Muscle layer of colon (tissue), 2 donors: ENCODE data around the gene AFTPH.

ENCODE experiments used
- H3K27ac ChIP-seq: one replicate; pipeline ENCODE4 v1.7.0; 2013; ENCODE audit warnings: low read depth, mild to moderate bottlenecking, low read length, moderate library complexity
- H3K27me3 ChIP-seq, 2 donors: one replicate each; pipeline ENCODE4 v1.7.0; 2013; ENCODE audit warnings: low read length in 2 of 2, mild to moderate bottlenecking in 2 of 2; ENCODE audit not compliant: insufficient read depth in 2 of 2, control insufficient read depth in 1 of 2
- H3K36me3 ChIP-seq: one replicate; pipeline ENCODE4 v1.7.0; 2013; ENCODE audit warnings: mild to moderate bottlenecking, low read length; ENCODE audit not compliant: insufficient read depth
- H3K4me1 ChIP-seq: one replicate; pipeline ENCODE4 v1.7.0; 2013; ENCODE audit warnings: mild to moderate bottlenecking, low read length; ENCODE audit not compliant: insufficient read depth
- H3K4me3 ChIP-seq, 2 donors: one replicate each; pipeline ENCODE4 v1.7.0; 2013; ENCODE audit warnings: low read length in 2 of 2, low read depth in 1 of 2, mild to moderate bottlenecking in 1 of 2, moderate library complexity in 1 of 2
- H3K9ac ChIP-seq: one replicate; pipeline ENCODE4 v1.7.0; 2013; ENCODE audit warnings: low read length
- H3K9me3 ChIP-seq: one replicate; pipeline ENCODE4 v1.7.0; 2013; ENCODE audit warnings: mild to moderate bottlenecking, low read length
- donor health status: abdominal sarcoma.
- donor health status: Adenocarcinoma of cecum.

Gene AFTPH

DNA sequence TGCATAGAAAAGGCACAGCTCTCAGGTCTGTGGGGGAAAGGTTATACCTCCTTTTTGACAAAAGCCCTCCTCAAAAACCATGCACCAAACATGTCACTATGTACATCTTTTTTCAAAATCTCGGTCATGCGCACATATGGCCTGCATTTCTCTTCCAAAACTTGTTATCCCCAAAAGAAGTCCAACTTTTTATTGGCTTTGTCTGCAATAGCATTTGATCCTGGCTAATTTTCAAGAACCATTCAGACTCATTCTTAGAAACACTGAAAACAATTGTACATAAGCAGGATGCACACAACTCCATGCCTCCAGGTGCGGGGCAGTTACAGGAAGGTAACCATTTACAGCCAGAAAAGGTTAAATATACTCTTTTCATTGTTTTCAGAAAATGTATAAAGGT, 107.6 kb downstream of the AFTPH start:
- Histone ChIP-seq H3K27me3 (no peaks in the 10 kb centered on the region), H3K9me3 (no peaks in the 10 kb centered on the region), H3K36me3 (peaks cover 16% of the 10 kb centered on the region), H3K4me1 (peaks cover 23% of the 10 kb centered on the region), H3K27ac (no peak overlapping the region), H3K4me3 (no peak overlapping the region), H3K9ac (no peak overlapping the region)

DNA sequence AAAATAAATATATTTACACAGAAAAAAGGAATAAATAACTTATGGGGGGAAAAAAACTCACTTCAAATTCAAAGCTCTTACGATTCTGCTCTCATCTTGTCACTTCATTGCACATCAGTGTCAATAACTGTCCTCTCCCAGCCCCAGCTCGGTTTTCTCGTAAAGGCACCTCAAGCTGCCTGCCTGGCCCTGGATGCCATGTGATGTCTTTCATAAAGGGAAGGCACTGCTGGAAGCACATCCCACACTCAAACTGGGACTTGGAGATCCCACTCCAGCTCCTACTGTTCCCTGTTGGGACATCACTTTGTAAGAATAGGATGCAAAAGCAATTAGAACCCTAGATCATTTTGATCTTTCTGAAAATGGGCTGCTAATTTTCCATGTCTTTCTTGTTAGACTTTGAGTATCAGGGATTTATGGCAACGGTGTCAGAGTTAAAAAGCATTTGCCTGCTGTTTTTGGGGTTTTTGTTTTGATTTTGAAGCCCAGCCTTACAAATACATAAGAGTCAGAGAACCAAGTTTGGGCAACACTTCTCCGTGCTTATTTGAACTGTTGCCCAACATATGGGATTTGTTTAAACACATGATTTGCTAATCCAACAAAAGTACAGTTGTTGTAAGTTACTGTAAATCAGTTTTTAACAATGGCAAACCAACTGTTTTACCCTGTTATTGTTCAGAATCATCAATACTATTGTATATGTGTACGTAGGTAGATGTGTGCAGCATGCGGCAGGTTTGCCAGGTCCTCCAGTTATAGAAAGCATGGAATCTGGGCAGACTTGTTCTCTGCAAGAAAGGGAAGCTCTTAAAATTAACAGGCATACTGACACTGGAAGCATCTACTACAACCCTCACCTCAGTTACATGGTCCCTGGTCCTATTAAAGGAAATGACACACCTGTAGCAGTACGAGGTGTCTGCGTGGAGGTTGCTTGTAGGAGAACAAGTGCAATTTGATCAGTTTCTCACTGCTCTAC, 109.0 kb downstream of the AFTPH start:
- H3K9ac ChIP-seq = no peak overlapping the region
- peaks cover 21% of the 10 kb centered on the region for H3K4me1 ChIP-seq
- peaks cover 16% of the 10 kb centered on the region for H3K36me3 ChIP-seq
- H3K27me3 ChIP-seq = no peaks in the 10 kb centered on the region
- peak overlapping the region; percentile 4 for H3K27ac ChIP-seq
- H3K9me3 ChIP-seq = no peaks in the 10 kb centered on the region
- no peak overlapping the region for H3K4me3 ChIP-seq

DNA sequence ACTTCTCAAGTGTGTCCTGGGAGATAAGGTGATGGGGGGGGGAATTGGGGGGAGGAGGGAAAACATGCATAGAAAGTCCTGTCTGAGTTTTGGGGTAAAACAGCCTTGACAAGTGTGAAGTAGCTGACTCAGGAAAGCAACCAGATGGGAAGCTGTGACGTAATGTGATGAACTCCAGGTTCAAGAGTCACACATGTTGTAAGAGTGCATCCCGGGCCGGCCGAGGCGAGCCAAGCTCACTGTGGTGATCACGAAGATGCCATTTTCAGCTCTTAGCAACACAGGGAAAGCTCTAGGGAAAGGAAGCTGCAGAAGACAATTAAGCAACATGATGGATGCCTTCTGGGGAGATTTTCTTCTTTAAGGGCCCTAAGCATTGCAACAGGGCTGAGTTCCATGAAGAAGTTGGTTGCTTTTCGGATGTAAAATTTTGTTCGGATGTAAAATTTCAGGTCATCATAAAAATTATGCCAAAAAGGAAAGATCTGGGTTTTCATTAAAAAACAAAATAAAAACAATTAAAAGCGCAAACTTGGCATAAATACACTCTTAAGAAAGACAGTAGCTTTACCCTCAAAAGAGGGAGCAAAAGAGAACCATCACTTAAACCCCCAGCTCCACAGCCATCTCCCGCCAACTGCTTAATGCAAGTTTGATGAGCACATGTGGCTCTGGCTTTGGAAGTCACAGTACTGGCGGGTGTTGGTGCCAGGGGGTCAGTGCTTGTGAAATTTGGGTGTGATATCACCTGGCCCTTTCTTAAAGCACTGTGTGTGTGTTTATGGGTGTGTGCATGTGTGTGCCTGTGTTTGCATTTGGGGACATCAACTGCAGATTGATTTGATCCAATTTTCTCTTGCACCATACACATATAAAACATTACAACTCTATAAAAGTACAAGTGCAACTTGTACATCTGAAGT, 110.5 kb downstream of the AFTPH start:
- Histone ChIP-seq H3K27me3 (no peaks in the 10 kb centered on the region), H3K9me3 (no peaks in the 10 kb centered on the region), H3K9ac (no peak overlapping the region), H3K4me3 (no peak overlapping the region), H3K4me1 (peaks cover 14% of the 10 kb centered on the region), H3K27ac (no peak overlapping the region), H3K36me3 (peaks cover 16% of the 10 kb centered on the region)

DNA sequence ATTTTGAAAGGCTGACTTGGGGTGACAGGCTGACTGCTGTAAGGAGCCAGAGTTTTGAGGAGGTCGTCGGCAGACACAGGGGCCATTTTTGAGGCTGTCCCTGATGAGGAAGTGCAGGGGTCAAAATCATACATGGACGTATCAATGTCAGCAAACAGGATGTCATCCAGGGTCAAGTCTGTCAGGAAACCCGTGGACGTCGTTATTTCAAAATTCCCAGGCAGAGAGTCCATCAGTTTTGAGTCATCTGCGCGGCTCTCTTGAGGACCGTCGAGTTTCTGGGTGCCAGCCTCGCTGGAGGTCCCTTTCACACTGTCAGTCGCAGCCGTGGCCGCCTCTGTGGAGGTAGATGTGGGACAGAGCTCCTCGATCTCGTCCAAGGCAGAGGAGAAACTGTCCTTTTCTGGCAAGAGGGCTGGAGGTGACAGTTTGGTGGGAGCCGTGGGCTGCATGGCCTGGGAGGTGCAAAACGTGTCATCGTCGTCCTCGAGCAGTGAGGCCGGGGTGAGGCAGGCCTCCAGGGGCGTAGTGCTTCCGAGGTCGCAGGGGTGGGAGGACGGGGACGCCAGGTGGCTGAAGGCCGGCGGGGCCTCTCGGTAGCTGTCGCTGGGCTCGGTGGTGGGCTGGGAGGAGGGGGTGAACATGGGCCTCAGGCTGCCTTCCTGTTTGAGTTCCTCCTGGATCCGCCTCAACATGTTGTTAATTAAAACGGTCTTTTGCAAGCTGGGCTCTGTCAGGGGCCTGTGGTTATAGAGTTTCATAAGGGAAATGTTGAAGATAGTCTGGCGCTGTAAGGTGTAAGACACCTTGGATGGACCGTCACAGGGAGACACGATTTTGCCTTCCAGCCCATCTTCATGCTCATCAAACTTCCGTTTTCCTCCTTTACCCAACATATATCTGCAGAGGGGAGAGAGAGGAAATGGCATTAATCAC, 112.1 kb downstream of the AFTPH start:
- Histone ChIP-seq H3K9ac (no peak overlapping the region), H3K36me3 (peaks cover 8% of the 10 kb centered on the region), H3K4me1 (peaks cover 24% of the 10 kb centered on the region), H3K9me3 (no peaks in the 10 kb centered on the region), H3K27me3 (no peaks in the 10 kb centered on the region), H3K4me3 (no peak overlapping the region), H3K27ac (no peak overlapping the region)

DNA sequence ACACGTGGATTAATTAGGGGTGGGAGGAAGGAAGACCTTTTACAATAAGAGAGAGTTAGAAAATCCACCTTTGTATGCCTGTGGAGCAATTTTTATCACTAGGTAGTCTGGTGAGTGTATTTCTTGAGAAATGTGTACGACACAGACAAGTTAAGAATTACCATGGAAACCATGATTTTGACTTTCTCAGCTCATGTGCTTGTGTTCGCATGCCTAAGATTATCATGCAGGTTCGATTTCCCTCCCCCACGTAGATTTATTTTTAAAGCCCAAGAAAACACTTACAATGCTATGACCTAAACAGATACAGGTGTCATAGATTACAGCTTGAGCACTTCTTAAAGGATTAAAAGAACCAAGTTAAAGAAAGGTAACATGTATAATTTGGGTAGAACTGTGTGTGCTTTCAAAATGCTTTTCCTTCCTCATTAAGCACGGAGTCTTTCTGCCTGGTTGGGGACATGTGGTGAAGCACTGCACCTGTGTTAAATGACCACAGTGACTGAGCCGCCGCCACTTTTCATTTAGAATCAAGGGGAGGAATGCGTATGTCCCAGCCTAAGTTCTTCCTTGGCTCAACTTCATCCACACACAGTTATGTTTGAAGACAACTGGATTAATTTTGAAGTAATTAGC, 113.0 kb downstream of the AFTPH start:
- no peak overlapping the region for H3K27ac ChIP-seq
- H3K27me3 ChIP-seq = no peaks in the 10 kb centered on the region
- H3K4me1 ChIP-seq = peaks cover 24% of the 10 kb centered on the region
- H3K36me3 ChIP-seq = peaks cover 8% of the 10 kb centered on the region
- no peak overlapping the region for H3K4me3 ChIP-seq
- H3K9me3 ChIP-seq = no peaks in the 10 kb centered on the region
- no peak overlapping the region for H3K9ac ChIP-seq

DNA sequence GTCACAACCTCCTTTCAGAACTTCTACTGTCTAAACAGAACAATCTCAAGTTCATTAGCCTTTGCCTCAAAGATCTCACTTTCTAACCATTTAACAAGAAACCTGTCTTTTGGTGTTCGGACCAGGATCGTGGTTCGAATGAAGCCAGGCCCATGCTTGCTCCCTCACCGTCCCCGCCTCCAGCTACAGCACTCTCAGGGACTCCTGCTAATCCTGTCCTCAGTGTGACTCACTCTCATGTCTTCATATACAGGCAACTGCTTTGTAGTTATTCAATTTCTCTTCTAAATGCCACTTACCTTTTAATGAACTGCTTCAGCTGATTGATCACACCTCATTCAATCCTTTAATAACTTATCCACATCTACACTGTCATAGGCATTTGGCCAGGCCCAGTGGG, 113.8 kb downstream of the AFTPH start:
- H3K27me3 ChIP-seq = no peaks in the 10 kb centered on the region
- no peak overlapping the region for H3K27ac ChIP-seq
- H3K9me3 ChIP-seq = no peaks in the 10 kb centered on the region
- H3K36me3 ChIP-seq = peaks cover 8% of the 10 kb centered on the region
- H3K4me3 ChIP-seq = no peak overlapping the region
- peaks cover 28% of the 10 kb centered on the region for H3K4me1 ChIP-seq
- H3K9ac ChIP-seq = no peak overlapping the region

DNA sequence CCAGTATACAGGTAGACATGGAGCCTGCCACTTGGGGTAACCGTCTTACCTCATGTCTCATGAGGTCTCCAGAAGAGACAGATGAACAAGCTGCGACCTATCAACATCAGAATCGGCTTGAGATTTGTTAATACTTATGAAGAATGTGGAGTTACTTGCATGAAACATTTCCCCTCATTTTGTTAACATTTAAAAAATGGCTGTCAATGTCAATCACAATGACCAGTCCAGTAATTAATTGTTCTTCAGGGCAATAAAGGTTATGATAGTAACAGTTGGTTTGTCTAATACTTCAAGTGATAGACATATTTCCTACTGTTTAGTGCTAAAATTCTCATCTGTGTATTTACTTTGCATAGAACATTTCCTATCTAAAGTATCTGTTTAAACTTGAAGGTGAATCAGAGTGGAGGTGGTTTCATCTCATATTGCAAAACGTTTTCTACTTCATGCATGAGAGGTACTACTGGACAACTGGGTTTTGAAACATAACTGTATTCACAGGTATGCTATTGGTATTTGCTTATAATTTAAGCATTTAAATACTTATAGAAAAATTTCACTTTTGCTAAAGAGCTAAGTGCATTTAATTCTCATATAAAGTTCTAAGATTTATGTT, 114.5 kb downstream of the AFTPH start:
- H3K9me3 ChIP-seq = no peaks in the 10 kb centered on the region
- peaks cover 8% of the 10 kb centered on the region for H3K36me3 ChIP-seq
- H3K27ac ChIP-seq = no peak overlapping the region
- no peak overlapping the region for H3K9ac ChIP-seq
- no peak overlapping the region for H3K4me3 ChIP-seq
- H3K27me3 ChIP-seq = no peaks in the 10 kb centered on the region
- H3K4me1 ChIP-seq = peaks cover 31% of the 10 kb centered on the region

DNA sequence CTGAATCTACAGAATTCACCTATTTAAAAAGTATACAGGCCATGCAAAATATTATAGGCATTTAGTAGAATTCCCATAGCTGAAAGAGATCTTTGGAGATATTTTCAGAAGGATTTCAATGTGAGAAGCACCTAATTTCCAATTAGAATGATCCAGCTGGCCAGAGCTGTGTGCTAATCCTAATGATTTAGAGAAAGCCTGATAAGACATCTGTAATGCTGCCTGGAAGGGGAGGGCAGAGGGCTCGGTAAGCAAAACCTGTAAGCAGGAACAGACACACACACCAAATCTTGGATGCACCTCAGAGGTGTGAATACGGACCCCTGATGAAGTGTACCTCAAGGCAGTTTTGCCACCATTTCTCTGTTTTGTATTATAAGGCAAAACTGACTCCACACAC, 115.6 kb downstream of the AFTPH start:
- H3K9ac ChIP-seq = peak overlapping the region; percentile 14
- H3K36me3 ChIP-seq = peaks cover 8% of the 10 kb centered on the region
- H3K27me3 ChIP-seq = no peaks in the 10 kb centered on the region
- no peaks in the 10 kb centered on the region for H3K9me3 ChIP-seq
- no peak overlapping the region for H3K4me3 ChIP-seq
- no peak overlapping the region for H3K27ac ChIP-seq
- peaks cover 35% of the 10 kb centered on the region for H3K4me1 ChIP-seq

DNA sequence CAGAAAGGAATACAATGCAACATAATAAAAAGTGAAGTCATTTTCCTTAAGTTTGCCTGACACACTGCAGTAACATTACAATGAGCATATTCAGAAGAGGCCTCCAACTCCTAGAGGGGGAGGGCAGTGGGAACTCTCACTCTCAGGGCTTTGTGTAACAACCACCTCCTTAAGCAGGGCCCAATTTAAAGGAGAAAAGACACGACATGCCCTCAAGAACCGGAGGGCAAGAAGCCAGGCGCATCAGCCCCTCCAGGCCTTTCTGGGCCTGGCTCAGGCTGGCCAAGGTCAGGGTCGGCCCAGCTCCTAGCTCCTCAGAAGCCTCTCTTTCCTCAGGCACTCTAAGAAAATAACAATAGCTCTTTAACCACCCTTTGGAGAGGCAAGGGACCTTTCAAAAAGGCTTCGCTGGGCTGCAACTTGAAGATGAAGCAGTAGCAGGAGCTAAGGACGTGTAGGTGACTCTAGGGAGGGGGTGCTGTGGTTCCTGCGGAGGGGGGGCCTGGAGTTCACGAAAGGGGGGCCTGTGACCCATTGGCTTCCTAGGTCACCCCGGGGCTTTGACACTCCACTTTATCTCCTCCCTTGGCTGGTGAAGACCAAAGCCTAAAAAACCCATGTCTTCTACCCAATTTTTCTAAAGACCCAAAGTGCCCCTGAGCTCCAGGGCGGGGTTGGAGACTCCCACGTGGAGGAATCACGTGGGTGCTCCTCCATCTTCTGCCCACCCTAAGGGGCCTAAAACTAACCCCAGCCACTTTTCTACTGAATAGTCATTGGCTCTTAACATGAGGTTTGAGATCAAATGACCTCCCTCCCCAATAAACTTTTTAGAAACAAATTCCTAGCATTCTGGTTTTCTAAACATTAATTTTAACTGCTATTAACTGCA, 116.3 kb downstream of the AFTPH start:
- Histone ChIP-seq H3K4me3 (no peak overlapping the region), H3K4me1 (peaks cover 36% of the 10 kb centered on the region), H3K9ac (peak overlapping the region; percentile 14), H3K36me3 (peaks cover 8% of the 10 kb centered on the region), H3K9me3 (no peaks in the 10 kb centered on the region), H3K27ac (no peak overlapping the region), H3K27me3 (no peaks in the 10 kb centered on the region)
